ENCODE results near the gene CD2. TPM values are rescaled to one million over a fixed set of nuclear protein-coding genes. Genes with fewer than 3 reads are reported as not detected.

Gene CD2
- total RNA-seq, 1 experiment from 2014 or later, result not detected

DNA sequence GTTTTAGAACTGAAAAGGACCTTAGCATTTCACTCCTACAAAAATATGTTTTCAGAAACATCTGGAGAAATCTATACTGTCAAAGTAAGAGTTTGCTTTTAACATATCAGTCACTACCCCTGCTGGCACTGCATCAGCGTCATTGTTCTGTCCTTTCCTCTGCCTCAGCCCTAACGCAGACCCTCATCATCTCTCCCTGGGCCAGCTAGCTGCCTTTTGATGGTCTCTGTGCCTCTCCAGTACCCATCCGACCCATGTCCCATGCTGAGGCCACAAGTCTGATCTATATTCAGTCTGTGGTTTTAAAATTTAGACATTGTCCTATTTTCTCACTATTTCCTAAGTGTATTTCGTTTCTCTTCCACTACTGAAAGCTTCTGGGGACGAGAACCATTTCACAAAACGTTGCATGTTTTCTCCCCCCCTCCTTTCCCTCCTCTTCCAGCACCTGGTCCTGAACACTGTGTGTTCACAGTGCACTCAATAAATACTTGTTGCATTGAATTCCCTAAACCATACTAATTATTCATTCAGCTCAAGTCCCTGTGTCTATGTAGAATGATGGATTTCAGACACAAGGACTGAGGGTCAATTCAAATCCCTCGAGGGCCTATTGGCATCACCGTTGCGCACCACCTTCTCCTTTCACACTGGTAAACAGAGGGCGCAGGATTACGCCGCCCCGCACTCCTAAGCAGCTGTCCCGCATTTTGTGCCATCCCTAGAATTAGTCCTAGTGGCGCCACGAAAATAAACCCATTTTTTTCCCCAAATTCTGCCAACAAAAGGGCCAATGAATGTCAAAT is 53.4 kb downstream of the CD2 start:
- H3K36me3 ChIP-seq (ENCODE audit: control insufficient read depth, insufficient read depth, low read length), result no peaks in the 10 kb centered on the region
- ChIA-PET CTCF (no interaction called here), POLR2A (no interaction called here)

DNA sequence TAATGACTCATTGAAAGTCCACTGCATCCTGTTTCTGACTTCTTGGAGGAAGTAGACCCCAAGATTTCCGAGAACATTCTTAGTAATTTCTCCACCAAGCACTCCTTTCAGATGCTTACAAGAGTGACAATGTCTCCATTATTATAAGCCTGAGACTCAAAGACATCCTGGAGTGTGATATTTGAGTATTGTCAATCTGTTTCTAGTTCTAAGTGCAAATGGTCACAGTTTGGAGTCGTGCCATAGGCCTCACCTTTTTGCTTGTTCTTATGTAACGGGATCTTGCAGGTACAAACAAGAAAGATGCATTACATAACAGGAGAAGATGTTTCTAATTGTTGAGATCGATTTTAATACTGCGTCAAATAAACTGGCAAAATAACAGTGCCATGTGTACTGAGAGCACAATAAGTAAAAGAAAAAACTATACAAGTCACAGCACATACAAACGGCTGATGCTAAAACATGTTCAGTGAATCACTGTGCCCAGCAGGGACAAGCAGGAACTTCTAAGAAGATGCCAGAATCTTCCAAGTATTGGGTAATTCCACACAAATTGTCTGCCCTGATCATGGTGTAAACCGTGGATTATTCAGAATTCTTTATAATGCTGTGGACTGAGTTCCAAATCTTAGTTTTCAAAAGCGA is 54.1 kb downstream of the CD2 start:
- Histone ChIP-seq H3K4me1 (no peaks in the 10 kb centered on the region), H3K4me3 (ENCODE audit: low read depth, low read length) (no peak overlapping the region), H3K9me3 (no peaks in the 10 kb centered on the region), H3K36me3 (ENCODE audit: control insufficient read depth, insufficient read depth, low read length) (no peaks in the 10 kb centered on the region), H3K27me3 (replicated peaks; ENCODE audit: control insufficient read depth, insufficient read depth, low read length) (no peaks in the 10 kb centered on the region)
- intact Hi-C loops (cut with micrococcal nuclease; ENCODE audit: unreplicated experiment), result no loop called here
- ChIA-PET POLR2A (no interaction called here), CTCF (no interaction called here)
- BruUV-seq (replicated peaks), result no TSS peak
- Mint-ChIP-seq H3K9me3 (ENCODE audit: unreplicated experiment) (peaks cover 11% of the 10 kb centered on the region), H3K4me3 (ENCODE audit: unreplicated experiment) (no peak overlapping the region), H3K36me3 (ENCODE audit: insufficient read depth, unreplicated experiment) (no peaks in the 10 kb centered on the region), H3K27ac (ENCODE audit: unreplicated experiment) (no peak overlapping the region), H3K27me3 (ENCODE audit: insufficient read depth, unreplicated experiment) (no peaks in the 10 kb centered on the region), H3K4me1 (ENCODE audit: low read depth, unreplicated experiment) (no peaks in the 10 kb centered on the region)
- no peak for DNase-seq
- TF ChIP-seq, protein P1, sequence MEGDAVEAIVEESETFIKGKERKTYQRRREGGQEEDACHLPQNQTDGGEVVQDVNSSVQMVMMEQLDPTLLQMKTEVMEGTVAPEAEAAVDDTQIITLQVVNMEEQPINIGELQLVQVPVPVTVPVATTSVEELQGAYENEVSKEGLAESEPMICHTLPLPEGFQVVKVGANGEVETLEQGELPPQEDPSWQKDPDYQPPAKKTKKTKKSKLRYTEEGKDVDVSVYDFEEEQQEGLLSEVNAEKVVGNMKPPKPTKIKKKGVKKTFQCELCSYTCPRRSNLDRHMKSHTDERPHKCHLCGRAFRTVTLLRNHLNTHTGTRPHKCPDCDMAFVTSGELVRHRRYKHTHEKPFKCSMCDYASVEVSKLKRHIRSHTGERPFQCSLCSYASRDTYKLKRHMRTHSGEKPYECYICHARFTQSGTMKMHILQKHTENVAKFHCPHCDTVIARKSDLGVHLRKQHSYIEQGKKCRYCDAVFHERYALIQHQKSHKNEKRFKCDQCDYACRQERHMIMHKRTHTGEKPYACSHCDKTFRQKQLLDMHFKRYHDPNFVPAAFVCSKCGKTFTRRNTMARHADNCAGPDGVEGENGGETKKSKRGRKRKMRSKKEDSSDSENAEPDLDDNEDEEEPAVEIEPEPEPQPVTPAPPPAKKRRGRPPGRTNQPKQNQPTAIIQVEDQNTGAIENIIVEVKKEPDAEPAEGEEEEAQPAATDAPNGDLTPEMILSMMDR (IDR thresholded peaks at IDR 0.05; ENCODE audit: insufficient read depth in 1 of 2, low read depth in 1 of 2, low read length in 1 of 2, severe bottlenecking in 1 of 2, unreplicated experiment in 1 of 2), result no peak

More for the DNA sequence above, 53.4 kb downstream of the CD2 start:
- TF ChIP-seq, protein P1 (IDR thresholded peaks at IDR 0.05; ENCODE audit: insufficient read depth in 1 of 2, low read depth in 1 of 2, low read length in 1 of 2, severe bottlenecking in 1 of 2, unreplicated experiment in 1 of 2), result no peak
- no peaks in the 10 kb centered on the region for H3K9me3 ChIP-seq
- H3K4me3 ChIP-seq (ENCODE audit: low read depth, low read length), result no peak overlapping the region
- no peaks in the 10 kb centered on the region for H3K36me3 Mint-ChIP-seq (ENCODE audit: insufficient read depth, unreplicated experiment)
- no TSS peak for BruUV-seq (replicated peaks)
- H3K4me1 Mint-ChIP-seq (ENCODE audit: low read depth, unreplicated experiment), result no peaks in the 10 kb centered on the region
- H3K4me1 ChIP-seq, result no peaks in the 10 kb centered on the region
- no peak for DNase-seq
- no peaks in the 10 kb centered on the region for H3K27me3 ChIP-seq (replicated peaks; ENCODE audit: control insufficient read depth, insufficient read depth, low read length)
- peaks cover 6% of the 10 kb centered on the region for H3K9me3 Mint-ChIP-seq (ENCODE audit: unreplicated experiment)
- H3K27ac Mint-ChIP-seq (ENCODE audit: unreplicated experiment), result no peak overlapping the region
- intact Hi-C loops (cut with micrococcal nuclease; ENCODE audit: unreplicated experiment), result no loop called here
- H3K27me3 Mint-ChIP-seq (ENCODE audit: insufficient read depth, unreplicated experiment), result no peaks in the 10 kb centered on the region
- H3K4me3 Mint-ChIP-seq (ENCODE audit: unreplicated experiment), result no peak overlapping the region

DNA sequence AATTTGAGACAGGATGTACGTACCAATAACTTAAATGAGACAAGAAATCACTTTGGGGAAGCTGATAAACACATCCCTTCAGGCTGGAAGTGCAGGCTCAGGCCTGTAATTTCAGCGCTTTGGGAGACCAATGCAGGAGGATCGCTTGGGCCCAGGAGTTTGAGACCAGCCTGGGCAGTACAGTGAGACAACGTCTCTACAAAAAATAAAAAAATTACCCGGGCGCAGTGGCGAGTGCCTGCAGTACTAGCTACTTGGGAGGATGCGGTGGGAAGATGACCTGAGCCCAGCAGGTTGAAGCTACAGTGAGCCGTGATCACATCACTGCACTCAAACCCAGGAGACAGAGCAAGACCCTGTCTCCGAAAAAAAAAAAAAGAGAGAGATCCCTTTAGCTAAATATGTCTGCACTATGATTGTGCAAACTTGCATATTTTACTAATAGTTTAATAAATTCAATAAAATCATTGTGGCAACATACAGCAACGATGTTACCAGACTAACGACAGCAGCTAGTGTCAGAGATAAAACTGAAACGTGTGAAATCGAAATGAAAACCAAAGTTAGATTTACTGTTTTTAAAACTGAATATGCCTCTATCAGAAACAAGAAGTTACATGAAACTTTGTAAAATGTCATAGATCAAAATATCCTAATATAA is 54.7 kb downstream of the CD2 start:
- H3K4me3 ChIP-seq (ENCODE audit: low read depth, low read length), result no peak overlapping the region
- no peaks in the 10 kb centered on the region for H3K9me3 ChIP-seq
- H3K27me3 ChIP-seq (replicated peaks; ENCODE audit: control insufficient read depth, insufficient read depth, low read length), result no peaks in the 10 kb centered on the region
- Mint-ChIP-seq H3K27ac (ENCODE audit: unreplicated experiment) (no peak overlapping the region), H3K4me1 (ENCODE audit: low read depth, unreplicated experiment) (no peaks in the 10 kb centered on the region), H3K9me3 (ENCODE audit: unreplicated experiment) (peaks cover 11% of the 10 kb centered on the region), H3K27me3 (ENCODE audit: insufficient read depth, unreplicated experiment) (no peaks in the 10 kb centered on the region), H3K36me3 (ENCODE audit: insufficient read depth, unreplicated experiment) (no peaks in the 10 kb centered on the region), H3K4me3 (ENCODE audit: unreplicated experiment) (no peak overlapping the region)
- BruUV-seq (replicated peaks), result no TSS peak
- H3K36me3 ChIP-seq (ENCODE audit: control insufficient read depth, insufficient read depth, low read length), result no peaks in the 10 kb centered on the region
- POLR2A ChIA-PET, result no interaction called here
- TF ChIP-seq, protein P1 (IDR thresholded peaks at IDR 0.05; ENCODE audit: insufficient read depth in 1 of 2, low read depth in 1 of 2, low read length in 1 of 2, severe bottlenecking in 1 of 2, unreplicated experiment in 1 of 2), result no peak
- DNase-seq, result no peak
- CTCF ChIA-PET, result no interaction called here
- intact Hi-C loops (cut with micrococcal nuclease; ENCODE audit: unreplicated experiment), result no loop called here
- no peaks in the 10 kb centered on the region for H3K4me1 ChIP-seq
